HK-2 (cell line): ENCODE results near the gene SLC41A3.

Experiments
- DNase-seq: peaks from one replicate; pipeline ENCODE4 v3.0.0-alpha.2; 2018; ENCODE audit not compliant: unreplicated experiment

The SLC41A3 gene

GRCh38 chr3:126026761-126027160 lies 57.2 kb downstream of the SLC41A3 start:
- DNase-seq = no peak

GRCh38 chr3:126026277-126026751 lies 57.6 kb downstream of the SLC41A3 start:
- DNase-seq = no peak

- no peak for DNase-seq
Measured at GRCh38 chr3:126025862-126026261, 58.1 kb downstream of the SLC41A3 start.

- DNase-seq = no peak
Measured at GRCh38 chr3:126025116-126025729, 58.7 kb downstream of the SLC41A3 start.

GRCh38 chr3:126024049-126024854 lies 59.7 kb downstream of the SLC41A3 start:
- DNase-seq = no peak

- DNase-seq = no peak
Measured at GRCh38 chr3:126023390-126023789, 60.5 kb downstream of the SLC41A3 start.

GRCh38 chr3:126022741-126023359 lies 61.1 kb downstream of the SLC41A3 start:
- no peak for DNase-seq

- DNase-seq = no peak
Measured at GRCh38 chr3:126021702-126022101, 62.2 kb downstream of the SLC41A3 start.

GRCh38 chr3:126021224-126021623 lies 62.7 kb downstream of the SLC41A3 start:
- no peak for DNase-seq

- no peak for DNase-seq
Measured at GRCh38 chr3:126019683-126020082, 64.2 kb downstream of the SLC41A3 start.

GRCh38 chr3:126018995-126019394 lies 64.9 kb downstream of the SLC41A3 start:
- no peak for DNase-seq

- DNase-seq = no peak
Measured at GRCh38 chr3:126018545-126018944, 65.4 kb downstream of the SLC41A3 start.

- DNase-seq = no peak
Measured at GRCh38 chr3:126017362-126017761, 66.6 kb downstream of the SLC41A3 start.

GRCh38 chr3:126016616-126017015 lies 67.3 kb downstream of the SLC41A3 start:
- no peak for DNase-seq

- DNase-seq = no peak
Measured at GRCh38 chr3:126015075-126015474, 68.8 kb downstream of the SLC41A3 start.

GRCh38 chr3:126014252-126014651 lies 69.7 kb downstream of the SLC41A3 start:
- DNase-seq = no peak

GRCh38 chr3:126013751-126014156 lies 70.2 kb downstream of the SLC41A3 start:
- DNase-seq = no peak

GRCh38 chr3:126009181-126009580 lies 74.7 kb downstream of the SLC41A3 start:
- no peak for DNase-seq

- DNase-seq = no peak
Measured at GRCh38 chr3:126008219-126008618, 75.7 kb downstream of the SLC41A3 start.

- DNase-seq = no peak
Measured at GRCh38 chr3:126005951-126006350, 78.0 kb downstream of the SLC41A3 start.

- no peak for DNase-seq
Measured at GRCh38 chr3:126004692-126005091, 79.2 kb downstream of the SLC41A3 start.

- DNase-seq = no peak
Measured at GRCh38 chr3:126004217-126004616, 79.7 kb downstream of the SLC41A3 start.
